IMR-90 (cell line): Measurements from ENCODE around the gene RANBP3.

Experiments used
- MXI1 ChIP-seq: IDR thresholded peaks from 2 replicates; pipeline ENCODE4 v1.6.1; 2012; ENCODE audit warnings: low read depth, mild to moderate bottlenecking, low read length, moderate library complexity, borderline replicate concordance
- POLR2A ChIP-seq: IDR thresholded peaks from 2 replicates; pipeline ENCODE4 v1.6.1; 2012; ENCODE audit warnings: mild to moderate bottlenecking, low read depth, low read length

DNA sequence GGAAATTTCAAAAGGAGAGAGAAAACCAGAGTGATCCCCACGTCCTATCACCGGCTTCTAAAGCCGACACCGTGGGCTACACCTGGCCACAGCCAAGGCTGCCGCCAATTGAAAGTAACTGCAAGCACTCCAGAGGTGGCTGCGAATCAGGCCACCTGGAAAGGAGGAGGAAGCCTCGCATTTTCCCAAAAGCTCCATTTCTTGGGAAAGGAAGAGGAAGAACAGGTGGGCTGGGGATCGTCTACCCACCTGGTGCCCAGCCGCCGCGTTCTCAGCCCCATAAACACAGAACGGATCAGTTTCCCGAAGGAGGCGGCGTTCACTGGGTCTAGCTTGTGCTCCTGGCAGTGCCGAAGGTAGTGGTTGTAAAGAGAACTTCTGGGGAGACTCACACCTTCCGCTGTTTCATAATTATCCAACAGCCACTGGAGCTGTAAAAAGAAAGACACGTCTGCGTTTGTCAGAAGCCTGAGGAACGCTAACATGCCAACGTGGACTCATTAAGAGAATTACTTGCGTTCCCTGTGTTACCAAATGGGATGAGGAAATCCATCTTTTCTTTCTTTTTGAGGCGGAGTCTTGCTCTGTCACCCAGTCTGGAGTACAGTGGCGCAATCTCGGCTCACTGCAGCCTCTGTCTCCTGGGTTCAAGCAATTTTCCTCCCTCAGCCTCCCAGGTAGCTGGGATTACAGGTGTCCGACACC lies 38.1 kb upstream of the RANBP3 start:
- no peak for TF ChIP-seq MXI1
- TF ChIP-seq POLR2A, result no peak
